ENCODE measurements around the gene EXOC4.
"Not testable (repeated sequence)": the region's sequence is repeated elsewhere in the genome, so short reads cannot be mapped to it uniquely, and the experiment has no call there.

EXOC4 gene

DNA sequence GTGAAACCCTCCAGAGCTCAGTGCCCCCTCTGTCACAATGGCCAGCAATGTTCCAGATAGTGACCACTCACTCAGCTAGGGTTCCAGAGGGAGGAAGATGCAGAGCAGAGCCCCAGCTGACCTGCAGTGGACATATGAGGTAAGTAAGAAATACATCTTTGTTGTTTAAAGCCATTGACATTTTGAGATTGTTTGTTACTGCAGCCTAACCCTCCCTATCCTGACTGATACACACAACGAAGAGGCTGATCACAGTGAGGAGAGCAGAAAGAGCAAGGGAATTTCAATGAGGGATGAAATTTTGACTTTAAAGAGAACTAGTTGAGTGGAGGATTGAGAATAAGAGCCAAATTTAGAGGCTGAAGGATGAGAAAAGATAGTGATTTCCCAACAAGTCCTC lies 822.9 kb downstream of the EXOC4 start:
- ATAC-seq (replicated peaks): no peak
- Mint-ChIP-seq H3K4me3 (no peak overlapping the region), H3K4me1 (peaks cover 13 to 14% of the 10 kb centered on the region in 2 donors), H3K27me3 (no peaks in the 10 kb centered on the region), H3K9me3 (peaks cover 13 to 15% of the 10 kb centered on the region in 2 donors), H3K36me3 (peaks cover 25 to 33% of the 10 kb centered on the region in 2 donors), H3K27ac (no peak overlapping the region)
- DNase-seq: no peak

DNA sequence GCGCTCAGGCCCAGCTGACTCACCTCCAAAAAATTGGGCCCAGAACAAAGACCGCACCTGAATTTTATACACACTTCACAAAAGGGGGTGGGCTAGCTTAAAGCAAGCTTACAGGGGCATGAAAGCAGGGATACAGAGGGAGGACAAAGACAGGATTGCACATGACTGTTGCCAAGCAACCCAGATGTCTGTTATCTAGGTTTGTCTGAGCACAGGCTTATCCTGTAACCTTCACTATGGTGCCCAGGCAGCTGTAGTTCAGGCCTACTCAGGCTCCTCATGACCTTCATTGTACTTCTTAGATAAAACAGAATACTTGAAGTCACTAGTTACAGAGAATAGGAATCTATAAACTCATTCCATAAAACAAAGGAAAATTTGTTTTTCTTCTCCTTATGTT lies 824.7 kb downstream of the EXOC4 start:
- H3K36me3 Mint-ChIP-seq: peaks cover 24 to 31% of the 10 kb centered on the region in 2 donors
- not testable (repeated sequence) for H3K27me3 Mint-ChIP-seq; H3K27ac Mint-ChIP-seq; H3K4me3 Mint-ChIP-seq; ATAC-seq (replicated peaks); DNase-seq; H3K4me1 Mint-ChIP-seq
- H3K9me3 Mint-ChIP-seq: peaks cover 13% of the 10 kb centered on the region in 2 donors

GRCh38 chr7:134078991-134079390 lies 826.1 kb downstream of the EXOC4 start:
- peaks cover 23 to 30% of the 10 kb centered on the region in 2 donors for H3K36me3 Mint-ChIP-seq
- H3K27me3 Mint-ChIP-seq: no peaks in the 10 kb centered on the region
- DNase-seq (no peak), ATAC-seq (replicated peaks) (no peak)
- peaks cover 0 to 4% of the 10 kb centered on the region in 2 donors for H3K4me1 Mint-ChIP-seq
- H3K27ac Mint-ChIP-seq: no peak overlapping the region
- H3K9me3 Mint-ChIP-seq: peaks cover 13 to 15% of the 10 kb centered on the region in 2 donors
- no peak overlapping the region for H3K4me3 Mint-ChIP-seq

- Mint-ChIP-seq H3K36me3 (peaks cover 5 to 6% of the 10 kb centered on the region in 2 donors), H3K27me3 (no peaks in the 10 kb centered on the region), H3K27ac (no peak overlapping the region), H3K4me3 (no peak overlapping the region), H3K9me3 (peaks cover 0 to 4% of the 10 kb centered on the region in 2 donors), H3K4me1 (peaks cover 7% of the 10 kb centered on the region in 2 donors)
- DNase-seq (no peak), ATAC-seq (replicated peaks) (no peak)
These were observed 828.8 kb downstream of the EXOC4 start for GRCh38 chr7:134081695-134082094.

DNA sequence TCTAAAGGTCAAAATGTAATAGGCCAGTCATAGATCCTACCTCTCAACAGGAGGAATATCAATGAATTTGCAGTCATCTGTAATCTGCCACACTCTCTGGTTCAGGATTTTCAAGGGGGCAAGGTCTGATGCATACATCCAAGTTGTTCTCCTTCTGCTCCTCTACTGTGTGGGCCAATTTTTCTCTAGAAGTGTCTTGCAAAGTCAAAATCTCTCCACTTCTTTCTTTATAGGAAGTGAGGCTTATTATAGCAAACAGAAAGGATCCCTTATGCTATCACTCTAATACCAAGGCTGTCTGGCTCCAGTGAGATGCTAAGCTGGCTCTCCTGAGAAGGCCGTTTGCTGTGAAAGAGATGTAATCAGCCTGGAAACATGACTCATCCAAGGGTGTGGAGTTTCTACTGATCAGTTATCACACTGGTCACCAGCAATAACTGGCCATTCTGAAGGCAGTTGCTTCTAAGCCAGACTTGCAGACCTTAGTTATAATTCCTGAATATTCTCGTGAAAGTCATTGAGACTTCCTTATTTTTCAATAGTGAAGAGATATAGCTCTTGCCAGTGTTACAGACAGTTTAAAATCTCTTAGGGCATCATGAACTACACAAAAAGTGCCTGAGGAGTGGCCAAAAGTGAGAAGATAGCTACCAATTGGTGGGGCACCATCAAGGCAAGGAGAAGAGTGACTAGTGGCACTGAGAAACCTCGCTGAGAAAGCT lies 831.0 kb downstream of the EXOC4 start:
- peaks cover 3 to 9% of the 10 kb centered on the region in 2 donors for H3K36me3 Mint-ChIP-seq
- H3K4me1 Mint-ChIP-seq: peaks cover 7% of the 10 kb centered on the region in 2 donors
- no peak for DNase-seq
- H3K9me3 Mint-ChIP-seq: peaks cover 5 to 6% of the 10 kb centered on the region in 2 donors
- H3K27ac Mint-ChIP-seq: no peak overlapping the region
- no peak for ATAC-seq (replicated peaks)
- H3K4me3 Mint-ChIP-seq: no peak overlapping the region
- H3K27me3 Mint-ChIP-seq: no peaks in the 10 kb centered on the region

DNA sequence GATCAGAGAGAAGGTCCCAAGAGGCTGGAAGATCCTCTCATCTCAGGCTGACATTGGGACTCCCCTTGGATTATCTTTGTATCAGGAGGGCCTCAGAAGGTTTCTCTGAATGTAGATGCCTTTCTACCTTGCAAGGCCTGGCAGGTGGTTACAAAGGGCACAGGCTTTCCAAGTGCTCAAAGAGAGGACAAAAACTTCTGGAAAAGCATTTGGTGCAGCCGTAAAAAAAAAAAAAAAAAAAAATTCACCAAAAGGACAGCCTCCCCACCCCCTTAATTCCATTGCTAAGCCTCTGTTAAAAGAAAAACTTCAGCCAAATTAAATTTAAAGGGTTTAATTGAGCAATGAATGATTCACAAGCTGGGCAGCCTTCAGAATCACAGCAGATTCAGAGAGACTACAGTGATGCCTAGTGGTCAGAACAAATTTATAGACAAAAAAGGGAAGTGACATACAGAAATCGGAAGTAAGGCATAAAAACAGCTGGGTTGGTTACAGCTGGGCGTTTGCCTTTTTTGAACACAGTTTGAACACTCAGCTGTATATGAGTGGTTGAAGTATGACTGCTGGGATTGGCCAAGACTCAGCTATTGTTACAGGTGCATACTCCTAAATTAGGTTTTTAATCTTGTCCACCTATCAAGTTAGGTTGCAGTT lies 831.7 kb downstream of the EXOC4 start:
- peaks cover 10% of the 10 kb centered on the region in 2 donors for H3K9me3 Mint-ChIP-seq
- H3K4me3 Mint-ChIP-seq: no peak overlapping the region
- H3K27me3 Mint-ChIP-seq: no peaks in the 10 kb centered on the region
- ATAC-seq (replicated peaks): peak; percentile 85 to 86
- H3K36me3 Mint-ChIP-seq: peaks cover 5 to 14% of the 10 kb centered on the region in 2 donors
- peak; percentile 10 for DNase-seq
- peaks cover 7% of the 10 kb centered on the region in 2 donors for H3K4me1 Mint-ChIP-seq
- H3K27ac Mint-ChIP-seq: no peak overlapping the region

- peaks cover 0 to 5% of the 10 kb centered on the region in 2 donors for H3K27me3 Mint-ChIP-seq
- H3K27ac Mint-ChIP-seq: no peak overlapping the region
- H3K4me1 Mint-ChIP-seq: peaks cover 7% of the 10 kb centered on the region in 2 donors
- H3K9me3 Mint-ChIP-seq: peaks cover 15 to 16% of the 10 kb centered on the region in 2 donors
- peaks cover 3 to 20% of the 10 kb centered on the region in 2 donors for H3K36me3 Mint-ChIP-seq
- no peak overlapping the region for H3K4me3 Mint-ChIP-seq
- DNase-seq (no peak), ATAC-seq (replicated peaks) (no peak)
These were observed 832.4 kb downstream of the EXOC4 start for GRCh38 chr7:134085311-134085710.

- ATAC-seq (replicated peaks) (no peak), DNase-seq (no peak)
- Mint-ChIP-seq H3K27ac (no peak overlapping the region), H3K36me3 (peaks cover 3 to 21% of the 10 kb centered on the region in 2 donors), H3K4me1 (peaks cover 7% of the 10 kb centered on the region in 2 donors), H3K9me3 (peaks cover 16 to 21% of the 10 kb centered on the region in 2 donors), H3K4me3 (no peak overlapping the region), H3K27me3 (peaks cover 0 to 6% of the 10 kb centered on the region in 2 donors)
These were observed 834.3 kb downstream of the EXOC4 start for GRCh38 chr7:134086998-134087735.

DNA sequence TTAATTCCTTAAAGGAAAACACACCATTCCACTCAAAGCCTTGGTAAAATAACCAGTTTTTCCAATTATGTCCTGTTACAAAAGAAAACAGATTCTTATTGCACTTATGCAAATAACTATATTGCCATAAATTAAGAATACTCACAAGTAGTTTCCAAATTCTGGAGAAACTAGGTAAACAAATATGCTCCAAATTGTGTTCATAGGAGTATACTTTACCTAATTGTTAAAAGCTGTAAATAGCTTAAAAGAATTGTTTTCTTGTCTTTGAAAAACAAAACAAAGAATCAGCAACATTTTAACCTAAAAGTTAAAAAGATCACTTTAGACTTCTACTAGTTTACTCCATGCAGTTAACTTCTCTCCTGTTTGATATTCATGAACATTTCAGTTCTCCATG lies 835.3 kb downstream of the EXOC4 start:
- H3K4me1 Mint-ChIP-seq: peaks cover 7% of the 10 kb centered on the region in 2 donors
- peaks cover 16 to 21% of the 10 kb centered on the region in 2 donors for H3K9me3 Mint-ChIP-seq
- no peak overlapping the region for H3K4me3 Mint-ChIP-seq
- H3K27ac Mint-ChIP-seq: no peak overlapping the region
- H3K36me3 Mint-ChIP-seq: peaks cover 3 to 21% of the 10 kb centered on the region in 2 donors
- ATAC-seq (replicated peaks) (no peak), DNase-seq (no peak)
- peaks cover 0 to 6% of the 10 kb centered on the region in 2 donors for H3K27me3 Mint-ChIP-seq

GRCh38 chr7:134089446-134089845 lies 836.6 kb downstream of the EXOC4 start:
- no peak for ATAC-seq (replicated peaks)
- H3K9me3 Mint-ChIP-seq: peaks cover 20 to 28% of the 10 kb centered on the region in 2 donors
- no peak for DNase-seq
- peaks cover 4 to 6% of the 10 kb centered on the region in 2 donors for H3K4me1 Mint-ChIP-seq
- no peak overlapping the region for H3K4me3 Mint-ChIP-seq
- no peak overlapping the region for H3K27ac Mint-ChIP-seq
- peaks cover 3 to 21% of the 10 kb centered on the region in 2 donors for H3K36me3 Mint-ChIP-seq
- peaks cover 6 to 10% of the 10 kb centered on the region in 2 donors for H3K27me3 Mint-ChIP-seq

DNA sequence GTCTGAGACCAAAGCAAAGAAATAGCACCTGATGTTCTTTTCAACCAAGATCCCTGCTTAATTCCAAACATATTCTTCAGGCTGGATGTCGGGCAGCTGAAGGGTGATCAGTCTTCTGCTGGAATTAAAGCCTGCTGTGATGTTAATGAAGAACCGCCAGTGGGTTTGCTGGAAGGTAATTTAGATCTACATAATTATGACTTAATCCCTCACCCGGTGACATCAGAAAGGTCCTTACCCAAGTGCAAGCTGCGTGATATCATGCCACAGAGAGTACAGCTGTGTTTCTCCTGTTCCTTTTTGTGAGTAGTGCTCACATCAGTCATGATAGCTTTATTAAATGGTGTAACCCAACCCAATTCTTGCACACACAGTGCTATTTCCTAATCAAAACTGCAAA lies 845.2 kb downstream of the EXOC4 start:
- no peak for ATAC-seq (replicated peaks)
- peaks cover 0 to 10% of the 10 kb centered on the region in 2 donors for H3K27me3 Mint-ChIP-seq
- peaks cover 15 to 19% of the 10 kb centered on the region in 2 donors for H3K9me3 Mint-ChIP-seq
- H3K4me3 Mint-ChIP-seq: no peak overlapping the region
- peaks cover 3 to 8% of the 10 kb centered on the region in 2 donors for H3K36me3 Mint-ChIP-seq
- H3K27ac Mint-ChIP-seq: no peak overlapping the region
- no peaks in the 10 kb centered on the region for H3K4me1 Mint-ChIP-seq
- no peak for DNase-seq

DNA sequence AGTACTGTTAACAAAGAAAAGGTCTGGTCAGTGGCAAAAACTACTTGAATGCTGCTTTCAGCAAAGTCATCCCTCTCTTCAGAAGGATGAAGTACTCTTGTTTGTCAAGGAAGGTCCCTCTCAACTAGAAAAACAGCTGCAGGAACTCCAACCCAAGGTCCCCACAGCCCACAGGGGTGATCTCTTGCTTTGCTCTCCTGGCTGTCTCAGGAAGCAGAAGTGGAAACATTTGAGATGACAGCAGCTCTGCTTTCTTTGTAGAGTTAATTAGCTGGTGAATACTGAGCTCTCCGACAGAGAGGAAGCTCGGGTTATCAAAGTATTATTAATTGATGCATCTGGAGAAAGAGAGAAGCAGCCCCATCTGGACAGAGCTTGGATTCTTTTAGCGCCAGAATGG lies 848.8 kb downstream of the EXOC4 start:
- no peak overlapping the region for H3K4me3 Mint-ChIP-seq
- ATAC-seq (replicated peaks): peak; percentile 27 to 42
- H3K9me3 Mint-ChIP-seq: peaks cover 0 to 3% of the 10 kb centered on the region in 2 donors
- H3K36me3 Mint-ChIP-seq: no peaks in the 10 kb centered on the region
- no peaks in the 10 kb centered on the region for H3K27me3 Mint-ChIP-seq
- no peak overlapping the region for H3K27ac Mint-ChIP-seq
- no peak for DNase-seq
- H3K4me1 Mint-ChIP-seq: no peaks in the 10 kb centered on the region

DNA sequence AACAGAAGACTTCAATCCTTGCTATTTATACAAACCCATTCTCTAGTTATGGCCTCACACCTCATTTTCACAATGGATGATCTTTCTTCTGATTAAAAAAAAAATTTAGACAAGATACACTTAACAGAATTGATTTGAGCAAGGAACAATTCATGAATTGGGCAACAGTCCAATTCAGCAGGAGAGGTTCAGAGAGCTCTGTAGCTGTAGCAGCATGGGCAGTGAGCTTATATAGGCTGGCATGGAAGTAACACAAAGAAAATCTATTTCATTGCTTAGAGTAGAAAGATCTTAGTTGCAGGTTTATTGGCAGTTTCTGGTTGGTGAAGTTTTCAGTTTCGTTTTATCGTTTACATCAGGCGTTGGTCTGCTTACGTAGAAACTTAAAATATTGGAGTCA lies 851.3 kb downstream of the EXOC4 start:
- DNase-seq: no peak
- no peak overlapping the region for H3K27ac Mint-ChIP-seq
- no peaks in the 10 kb centered on the region for H3K36me3 Mint-ChIP-seq
- no peak overlapping the region for H3K4me3 Mint-ChIP-seq
- H3K9me3 Mint-ChIP-seq: peaks cover 0 to 2% of the 10 kb centered on the region in 2 donors
- no peaks in the 10 kb centered on the region for H3K4me1 Mint-ChIP-seq
- no peak for ATAC-seq (replicated peaks)
- H3K27me3 Mint-ChIP-seq: no peaks in the 10 kb centered on the region

DNA sequence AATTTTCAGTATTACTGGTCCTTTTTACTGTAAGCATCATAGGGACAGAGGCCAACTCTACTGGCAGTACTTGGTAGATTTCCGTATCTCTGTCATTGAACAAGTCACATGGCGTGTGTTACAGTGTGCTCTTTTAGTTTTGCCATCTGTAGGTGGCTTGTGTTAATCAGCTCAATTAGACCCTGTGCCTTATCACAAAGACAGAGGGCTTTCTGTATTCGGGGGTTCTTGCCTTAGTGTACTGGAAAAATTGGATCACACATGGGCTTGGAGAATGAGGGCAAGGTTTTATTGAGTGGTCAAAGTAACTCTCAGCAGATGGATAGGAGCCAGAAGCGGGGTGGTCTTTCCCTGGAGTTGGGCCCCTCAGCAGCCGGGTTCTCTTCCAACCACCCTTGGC lies 853.0 kb downstream of the EXOC4 start:
- peaks cover 0 to 1% of the 10 kb centered on the region in 2 donors for H3K36me3 Mint-ChIP-seq
- no peak overlapping the region for H3K27ac Mint-ChIP-seq
- no peaks in the 10 kb centered on the region for H3K27me3 Mint-ChIP-seq

More for the DNA sequence above, 853.0 kb downstream of the EXOC4 start:
- Mint-ChIP-seq H3K4me1 (no peaks in the 10 kb centered on the region), H3K4me3 (no peak overlapping the region), H3K9me3 (peaks cover 0 to 2% of the 10 kb centered on the region in 2 donors)
- ATAC-seq (replicated peaks) (no peak), DNase-seq (no peak)

All from stimulated activated naive B cell treated with anti-CD40 and anti-IgM and Interleukin-4, amounts not matched to agents 10 μg/mL and 1 μg/mL and 100 μg/mL, for 72 hours (primary cell).